Measurements from ENCODE around the gene TTLL11.

DNA sequence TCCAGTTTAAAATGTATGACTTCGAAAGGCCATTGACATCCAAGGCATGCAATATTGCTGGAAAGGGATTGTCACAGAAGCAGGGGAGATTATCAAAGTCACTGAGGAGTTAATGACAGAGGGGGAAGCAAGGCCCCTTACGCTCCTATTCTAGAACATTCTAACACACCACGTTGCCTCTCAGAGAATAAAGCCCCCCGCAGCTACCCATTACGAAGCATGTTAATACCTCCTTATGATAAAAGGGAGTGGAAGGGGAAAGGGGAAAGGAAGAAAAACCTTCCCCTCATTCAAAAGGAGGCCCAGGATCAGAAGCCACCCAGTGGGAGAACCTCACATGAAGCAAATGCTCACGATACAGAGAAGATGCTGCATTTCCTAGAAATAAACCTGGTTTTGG, 228.0 kb downstream of the TTLL11 start:
- TF ChIP-seq, protein P1, sequence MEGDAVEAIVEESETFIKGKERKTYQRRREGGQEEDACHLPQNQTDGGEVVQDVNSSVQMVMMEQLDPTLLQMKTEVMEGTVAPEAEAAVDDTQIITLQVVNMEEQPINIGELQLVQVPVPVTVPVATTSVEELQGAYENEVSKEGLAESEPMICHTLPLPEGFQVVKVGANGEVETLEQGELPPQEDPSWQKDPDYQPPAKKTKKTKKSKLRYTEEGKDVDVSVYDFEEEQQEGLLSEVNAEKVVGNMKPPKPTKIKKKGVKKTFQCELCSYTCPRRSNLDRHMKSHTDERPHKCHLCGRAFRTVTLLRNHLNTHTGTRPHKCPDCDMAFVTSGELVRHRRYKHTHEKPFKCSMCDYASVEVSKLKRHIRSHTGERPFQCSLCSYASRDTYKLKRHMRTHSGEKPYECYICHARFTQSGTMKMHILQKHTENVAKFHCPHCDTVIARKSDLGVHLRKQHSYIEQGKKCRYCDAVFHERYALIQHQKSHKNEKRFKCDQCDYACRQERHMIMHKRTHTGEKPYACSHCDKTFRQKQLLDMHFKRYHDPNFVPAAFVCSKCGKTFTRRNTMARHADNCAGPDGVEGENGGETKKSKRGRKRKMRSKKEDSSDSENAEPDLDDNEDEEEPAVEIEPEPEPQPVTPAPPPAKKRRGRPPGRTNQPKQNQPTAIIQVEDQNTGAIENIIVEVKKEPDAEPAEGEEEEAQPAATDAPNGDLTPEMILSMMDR (IDR thresholded peaks at IDR 0.05) = no peak
- no peak for TF ChIP-seq POLR2A (IDR thresholded peaks at IDR 0.05)
